ENCODE measurements around the gene CASKIN1. TPM values are rescaled to one million over a fixed set of nuclear protein-coding genes. Genes with fewer than 3 reads are reported as not detected.

Gene CASKIN1
- total and polyA plus RNA-seq, 2 of the 8 experiments (the other 6 are each of a cell fraction or from before 2014, with no cell fraction given) = 1.2 to 6.4 TPM

DNA sequence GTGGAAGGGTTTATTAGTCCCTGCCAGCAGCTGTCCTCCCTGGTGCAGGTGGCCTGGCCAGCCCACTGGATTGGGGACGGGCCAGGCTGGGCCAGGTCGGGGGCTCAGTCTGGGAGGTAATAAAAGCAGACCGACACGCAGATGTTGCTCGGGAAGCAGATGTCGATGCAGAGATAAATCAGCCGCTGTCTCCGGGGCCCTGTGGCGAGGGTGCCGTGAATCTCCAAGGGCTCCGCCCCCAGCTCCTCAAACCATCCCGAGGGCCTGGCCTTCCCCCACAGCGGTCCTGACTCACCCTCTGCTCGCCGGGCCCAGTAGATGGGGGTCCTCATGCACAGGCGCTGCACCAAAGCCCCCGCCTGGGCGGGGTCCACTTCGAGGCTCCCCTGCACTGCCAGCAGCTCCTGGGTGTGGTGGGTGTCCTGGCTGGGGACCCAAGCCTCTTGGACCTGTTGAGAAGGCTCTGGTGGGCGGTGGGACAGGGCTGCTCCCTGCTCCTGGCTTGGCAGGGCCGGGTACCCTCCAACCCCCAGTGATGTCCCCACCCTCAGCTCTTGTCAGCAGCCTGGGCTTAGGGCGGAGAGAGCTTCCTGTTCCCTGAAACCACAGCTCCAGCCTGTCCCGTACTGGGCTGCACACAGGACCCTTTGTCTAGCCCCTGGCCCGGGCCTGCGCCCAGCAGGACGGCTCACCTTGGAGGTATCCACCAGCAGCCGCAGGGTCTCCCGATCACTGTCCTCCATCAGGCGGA is 13.0 kb upstream of the CASKIN1 start:
- Histone ChIP-seq H3K14ac (ENCODE audit: insufficient read length) (no peak overlapping the region), H3K23ac (ENCODE audit: insufficient read length) (no peak overlapping the region), H3K18ac (ENCODE audit: extremely low read depth, low read length) (no peak overlapping the region), H4K91ac (replicated peaks; ENCODE audit: insufficient read length, low read length) (no peak overlapping the region), H3K23me2 (ENCODE audit: low read depth, low read length) (peaks cover 20% of the 10 kb centered on the region), H4K5ac (ENCODE audit: insufficient read length, low read depth, low read length) (no peak overlapping the region), H2BK5ac (ENCODE audit: low read depth, low read length) (no peak overlapping the region), H3K4me1 (replicated peaks in 1 of 4; ENCODE audit: control insufficient read depth in 3 of 4, insufficient read depth in 4 of 4, low read length in 3 of 4) (peaks cover 0 to 27% (median 12%) of the 10 kb centered on the region in 4 experiments; a peak in 6 of 7 replicates), H3K4ac (replicated peaks; ENCODE audit: insufficient read length, low read depth, low read length) (no peak overlapping the region), H3K9ac (replicated peaks in 1 of 4; ENCODE audit: extremely low read depth in 1 of 4, low read depth in 3 of 4, low read length in 3 of 4) (no peak overlapping the region), H2BK20ac (ENCODE audit: low read length) (no peak overlapping the region), H3K9me3 (ENCODE audit: insufficient read depth in 2 of 2, low read depth in 1 of 2, low read length in 1 of 2) (no peaks in the 10 kb centered on the region), H3K27ac (ENCODE audit: low read depth, low read length) (no peak overlapping the region), H3K27me3 (replicated peaks in 1 of 4; ENCODE audit: control insufficient read depth in 3 of 4, extremely low read depth in 1 of 4, insufficient read depth in 3 of 4, low read length in 3 of 4) (no peaks in the 10 kb centered on the region), H4K8ac (ENCODE audit: extremely low read depth, insufficient read depth, low read length) (peak overlapping the region; percentile 77), H3K56ac (replicated peaks; ENCODE audit: insufficient read length, low read depth, low read length) (no peak overlapping the region), H2AFZ (ENCODE audit: low read length) (no peak overlapping the region), H3K4me2 (ENCODE audit: insufficient read depth in 1 of 2, low read depth in 2 of 2, low read length in 2 of 2) (no peak overlapping the region), H3K79me2 (ENCODE audit: control insufficient read depth in 1 of 2, insufficient read depth in 2 of 2, low read length in 2 of 2) (peaks cover 3 to 25% of the 10 kb centered on the region in 2 experiments; a peak in 3 of 4 replicates), H2BK120ac (replicated peaks; ENCODE audit: low read depth, low read length) (no peak overlapping the region), H4K20me1 (replicated peaks in 1 of 2; ENCODE audit: control insufficient read depth in 1 of 2, insufficient read depth in 2 of 2, low read length in 2 of 2) (peaks cover 8 to 41% of the 10 kb centered on the region in 2 experiments), H3K36me3 (ENCODE audit: control insufficient read depth in 2 of 4, insufficient read depth in 4 of 4, low read length in 3 of 4) (peaks cover 8 to 42% (median 19%) of the 10 kb centered on the region in 4 experiments; a peak in 6 of 8 replicates), H2BK12ac (ENCODE audit: low read depth, low read length) (no peak overlapping the region), H2AK5ac (ENCODE audit: low read depth, low read length) (no peak overlapping the region), H2BK15ac (ENCODE audit: low read length) (no peak overlapping the region), H3K79me1 (ENCODE audit: low read depth, low read length) (peaks cover 10% of the 10 kb centered on the region), H3K4me3 (ENCODE audit: extremely low read depth in 1 of 4, insufficient read depth in 2 of 4, low read depth in 3 of 4, low read length in 4 of 4) (no peak overlapping the region)
- FAIRE-seq (no peak), DNase-seq (ENCODE audit: low read depth in 1 of 2, low spot score in 2 of 2) (no peak)
- CTCF ChIA-PET (ENCODE audit: partially characterized antibody) = interaction anchor here (0.6 to 3.2 kb wide), 4 partner anchors 10 to 1871 kb away, joined by 3 to 20 read pairs (median 4); no protein-coding TSS in a partner anchor
- POLR2A ChIA-PET (ENCODE audit: partially characterized antibody) = interaction anchor here (0.9 to 15.1 kb wide), 17 partner anchors 12 to 260 kb away, joined by 3 to 156 read pairs (median 6); partner anchors contain the start of genes CASKIN1, DNASE1L2, E4F1 and TRAF7
- TF ChIP-seq TBP (IDR thresholded peaks at IDR 0.05; ENCODE audit: low read depth, low read length) (no peak), ASH2L (IDR thresholded peaks at IDR 0.05; ENCODE audit: low read length) (no peak), RXRA (IDR thresholded peaks at IDR 0.05; ENCODE audit: insufficient read depth, low read depth, low read length) (no peak), RAD21 (IDR thresholded peaks at IDR 0.05 in 1 of 2, conservative IDR thresholded peaks at IDR 0.05 in 1 of 2; ENCODE audit: low read depth in 2 of 2, low read length in 2 of 2) (no peak), EP300 (IDR thresholded peaks at IDR 0.05; ENCODE audit: borderline replicate concordance in 1 of 2, low read depth in 2 of 2, low read length in 2 of 2) (no peak), POU5F1 (IDR thresholded peaks at IDR 0.05; ENCODE audit: low read depth, low read length) (no peak), NRF1 (IDR thresholded peaks at IDR 0.05; ENCODE audit: low read depth, low read length) (no peak)
- TF ChIP-seq, protein P1, sequence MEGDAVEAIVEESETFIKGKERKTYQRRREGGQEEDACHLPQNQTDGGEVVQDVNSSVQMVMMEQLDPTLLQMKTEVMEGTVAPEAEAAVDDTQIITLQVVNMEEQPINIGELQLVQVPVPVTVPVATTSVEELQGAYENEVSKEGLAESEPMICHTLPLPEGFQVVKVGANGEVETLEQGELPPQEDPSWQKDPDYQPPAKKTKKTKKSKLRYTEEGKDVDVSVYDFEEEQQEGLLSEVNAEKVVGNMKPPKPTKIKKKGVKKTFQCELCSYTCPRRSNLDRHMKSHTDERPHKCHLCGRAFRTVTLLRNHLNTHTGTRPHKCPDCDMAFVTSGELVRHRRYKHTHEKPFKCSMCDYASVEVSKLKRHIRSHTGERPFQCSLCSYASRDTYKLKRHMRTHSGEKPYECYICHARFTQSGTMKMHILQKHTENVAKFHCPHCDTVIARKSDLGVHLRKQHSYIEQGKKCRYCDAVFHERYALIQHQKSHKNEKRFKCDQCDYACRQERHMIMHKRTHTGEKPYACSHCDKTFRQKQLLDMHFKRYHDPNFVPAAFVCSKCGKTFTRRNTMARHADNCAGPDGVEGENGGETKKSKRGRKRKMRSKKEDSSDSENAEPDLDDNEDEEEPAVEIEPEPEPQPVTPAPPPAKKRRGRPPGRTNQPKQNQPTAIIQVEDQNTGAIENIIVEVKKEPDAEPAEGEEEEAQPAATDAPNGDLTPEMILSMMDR (IDR thresholded peaks at IDR 0.05; ENCODE audit: control extremely low read depth in 1 of 3, insufficient read depth in 1 of 3, low read depth in 1 of 3, low read length in 3 of 3) = no peak
- WGBS, 2 experiments (ENCODE audit: extremely low coverage in 1 of 2, insufficient coverage in 1 of 2, insufficient read length in 1 of 2, insufficient replicate concordance in 2 of 2, low coverage in 1 of 2, low lambda C conversion rate in 2 of 2, missing lambda C conversion rate in 1 of 2) = 96% methylated on average over 27 of the region's 29 CpGs; no CpG with 5 or more reads in 1 of the 2 experiments

All from H1 (cell line).